IMR-90 (cell line): ENCODE measurements around the gene KPNA1. TPM values are rescaled to one million over a fixed set of nuclear protein-coding genes. Genes with fewer than 3 reads are reported as not detected.

Experiments used
- ATAC-seq: fragments of 200-7000 bp; cut with Tn5 transposase; 2 replicates; pipeline ENCODE4 v1.9.1; 2020; ENCODE audit warnings: low read depth, mild to moderate bottlenecking, moderate library complexity
- BruUV-seq: library from RNA; stranded (reverse); fragments of 400-500 nt; replicated peaks from 2 replicates; lab custom pipeline; 2021; lab: Mats Ljungman, UMichigan
- CTCF ChIA-PET: fragments of 300-600 bp; formaldehyde crosslinking; extraction: SDS; loops from one replicate; lab custom pipeline; 2021; ENCODE audit warnings: antibody characterized with exemption; lab: Yijun Ruan, JAX
- POLR2A ChIA-PET: fragments of 300-600 bp; sonication (Branson Sonifier 250); formaldehyde crosslinking; loops from one replicate; lab custom pipeline; 2022; ENCODE audit warnings: antibody characterized with exemption; ENCODE audit not compliant: unreplicated experiment; lab: Charles Lee
- DNase-seq: peaks from one replicate; pipeline ENCODE4 v3.0.0; 2013
- H2AFZ ChIP-seq: replicated peaks from 2 replicates; pipeline ENCODE3; 2013; ENCODE audit warnings: low read length, mild to moderate bottlenecking; ENCODE audit not compliant: poor library complexity
- H2AK5ac ChIP-seq: 2 replicates; pipeline ENCODE4 v1.6.1; 2013; ENCODE audit warnings: low read depth, low read length, inconsistent platforms
- H2AK9ac ChIP-seq: replicated peaks from 2 replicates; pipeline ENCODE3; 2013; ENCODE audit warnings: mild to moderate bottlenecking, low read depth, low read length, moderate library complexity; ENCODE audit not compliant: poor library complexity
- H2BK120ac ChIP-seq: 2 replicates; pipeline ENCODE4 v1.6.1; 2013; ENCODE audit warnings: low read depth, low read length, inconsistent platforms
- H2BK15ac ChIP-seq: 3 replicates; pipeline ENCODE4 v1.6.1; 2013; ENCODE audit warnings: low read depth, low read length, inconsistent platforms
- H2BK20ac ChIP-seq: 2 replicates; pipeline ENCODE4 v1.6.1; 2013; ENCODE audit warnings: low read depth, mild to moderate bottlenecking, inconsistent platforms, low read length, moderate library complexity
- H2BK5ac ChIP-seq: 2 replicates; pipeline ENCODE4 v1.6.1; 2013; ENCODE audit warnings: mild to moderate bottlenecking, low read depth, low read length, inconsistent platforms; ENCODE audit not compliant: poor library complexity, severe bottlenecking
- H3K14ac ChIP-seq: replicated peaks from 2 replicates; pipeline ENCODE4 v1.6.1; 2013; ENCODE audit warnings: low read depth, low read length, inconsistent platforms
- H3K18ac ChIP-seq: 2 replicates; pipeline ENCODE4 v1.6.1; 2013; ENCODE audit warnings: low read depth, low read length, control low read depth
- H3K23ac ChIP-seq: 2 replicates; pipeline ENCODE4 v1.6.1; 2013; ENCODE audit warnings: low read depth, low read length, inconsistent platforms
- H3K27ac ChIP-seq: 2 replicates; pipeline ENCODE4 v1.5.1; 2013; ENCODE audit warnings: mild to moderate bottlenecking, control low read depth, low read length; ENCODE audit not compliant: insufficient read depth
- H3K27me3 ChIP-seq: 2 replicates; pipeline ENCODE4 v1.6.1; 2013; ENCODE audit warnings: low read length; ENCODE audit not compliant: control insufficient read depth, insufficient read depth
- H3K36me3 ChIP-seq: 2 replicates; pipeline ENCODE4 v1.6.1; 2013; ENCODE audit warnings: low read length, mixed read lengths; ENCODE audit not compliant: control insufficient read depth, insufficient read depth
- H3K4ac ChIP-seq: 2 replicates; pipeline ENCODE4 v1.6.1; 2013; ENCODE audit warnings: low read depth, low read length, inconsistent platforms
- H3K4me1 ChIP-seq: 2 replicates; pipeline ENCODE4 v1.6.1; 2013; ENCODE audit warnings: low read length, mixed read lengths; ENCODE audit not compliant: control insufficient read depth, insufficient read depth
- H3K4me2 ChIP-seq: 2 replicates; pipeline ENCODE4 v1.6.1; 2013; ENCODE audit warnings: low read depth, mild to moderate bottlenecking, control low read depth, low read length, moderate library complexity
- H3K4me3 ChIP-seq: 2 replicates; pipeline ENCODE4 v1.5.1; 2013; ENCODE audit warnings: low read depth, mild to moderate bottlenecking, control low read depth, low read length, moderate library complexity; ENCODE audit not compliant: insufficient read depth
- H3K56ac ChIP-seq: 2 replicates; pipeline ENCODE4 v1.6.1; 2013; ENCODE audit warnings: low read length, inconsistent platforms; ENCODE audit not compliant: insufficient read depth; ENCODE audit errors: extremely low read depth
- H3K79me1 ChIP-seq, 2 experiments: 2 replicates each; pipeline ENCODE4 v1.6.1; 2013; ENCODE audit warnings: low read length in 2 of 2, inconsistent platforms in 1 of 2, low read depth in 1 of 2
- H3K9ac ChIP-seq: 2 replicates; pipeline ENCODE4 v1.6.1; 2013; ENCODE audit warnings: low read depth, low read length, control low read depth
- H3K9me1 ChIP-seq: 2 replicates; pipeline ENCODE4 v1.6.1; 2013; ENCODE audit warnings: low read length, inconsistent platforms; ENCODE audit not compliant: insufficient read depth
- H3K9me3 ChIP-seq: 2 replicates; pipeline ENCODE4 v1.6.1; 2013; ENCODE audit warnings: low read length; ENCODE audit not compliant: control insufficient read depth, insufficient read depth
- H4K20me1 ChIP-seq: 2 replicates; pipeline ENCODE4 v1.6.1; 2013; ENCODE audit warnings: low read length, inconsistent platforms; ENCODE audit not compliant: insufficient read depth
- H4K5ac ChIP-seq: 2 replicates; pipeline ENCODE4 v1.6.1; 2013; ENCODE audit warnings: mild to moderate bottlenecking, low read depth, low read length, control low read depth
- H4K8ac ChIP-seq, 2 experiments: 2 replicates each; pipeline ENCODE4 v1.6.1; 2013; ENCODE audit warnings: low read depth in 2 of 2, low read length in 2 of 2, control low read depth in 1 of 2, inconsistent platforms in 1 of 2
- H4K91ac ChIP-seq: 2 replicates; pipeline ENCODE4 v1.6.1; 2013; ENCODE audit warnings: low read depth, low read length, inconsistent platforms; ENCODE audit not compliant: insufficient read depth
- BHLHE40 ChIP-seq: fragments of 150-350 bp; IDR thresholded peaks from 2 replicates; pipeline ENCODE4 v1.6.1; 2016; ENCODE audit warnings: mild to moderate bottlenecking, low read depth, low read length
- CEBPB ChIP-seq: IDR thresholded peaks from 2 replicates; pipeline ENCODE4 v1.6.1; 2012; ENCODE audit warnings: low read depth, low read length, improper control_type of control experiment
- CTCF ChIP-seq: conservative IDR thresholded peaks from 2 replicates; pipeline ENCODE4 v1.5.1; 2012; ENCODE audit warnings: mild to moderate bottlenecking, low read depth, low read length, improper control_type of control experiment
- ELK1 ChIP-seq: fragments of 150-350 bp; IDR thresholded peaks from 2 replicates; pipeline ENCODE4 v1.6.1; 2016; ENCODE audit warnings: low read depth, mild to moderate bottlenecking, low read length, moderate library complexity, borderline replicate concordance
- FOS ChIP-seq: fragments of 150-350 bp; IDR thresholded peaks from 2 replicates; pipeline ENCODE4 v1.6.1; 2016; ENCODE audit warnings: low read depth, low read length
- MAZ ChIP-seq: IDR thresholded peaks from 2 replicates; pipeline ENCODE4 v1.6.1; 2012; ENCODE audit warnings: low read depth, mild to moderate bottlenecking, low read length, improper control_type of control experiment, moderate library complexity, borderline replicate concordance
- MXI1 ChIP-seq: IDR thresholded peaks from 2 replicates; pipeline ENCODE4 v1.6.1; 2012; ENCODE audit warnings: low read depth, mild to moderate bottlenecking, low read length, moderate library complexity, borderline replicate concordance
- POLR2A ChIP-seq: IDR thresholded peaks from 2 replicates; pipeline ENCODE4 v1.6.1; 2012; ENCODE audit warnings: mild to moderate bottlenecking, low read depth, low read length
- RAD21 ChIP-seq: IDR thresholded peaks from 2 replicates; pipeline ENCODE4 v1.6.1; 2012; ENCODE audit warnings: low read length, improper control_type of control experiment
- RFX5 ChIP-seq: IDR thresholded peaks from 2 replicates; pipeline ENCODE4 v1.8.0; 2012; ENCODE audit warnings: low read depth, mild to moderate bottlenecking, low read length, moderate library complexity
- SMC3 ChIP-seq: fragments of 150-350 bp; IDR thresholded peaks from 2 replicates; pipeline ENCODE4 v1.6.1; 2016; ENCODE audit warnings: low read depth, mild to moderate bottlenecking, antibody characterized with exemption, low read length, moderate library complexity
- USF2 ChIP-seq: fragments of 150-350 bp; IDR thresholded peaks from 2 replicates; pipeline ENCODE4 v1.6.1; 2017; ENCODE audit warnings: mild to moderate bottlenecking, antibody characterized with exemption, low read length, low read depth
- WGBS, 2 experiments: methylation state at CpG; one replicate each; pipeline versions ENCODE4 v1.1.5 to v1.1.7; 2013; ENCODE audit warnings: missing lambda C conversion rate in 2 of 2; ENCODE audit not compliant: insufficient read length in 1 of 2; ENCODE audit errors: extremely low coverage in 2 of 2; 5-methylcytosine and 5-hydroxymethylcytosine counted together
- dilution Hi-C: fragments of 300-500 bp; cut with HindIII; formaldehyde crosslinking; loops from one replicate; pipeline ENCODE4 v1.14.3; 2018; ENCODE audit warnings: low sequenced_read_pairs; ENCODE audit not compliant: unreplicated experiment
- in situ Hi-C: fragments of 300-500 bp; cut with MboI; formaldehyde crosslinking; loops from 3 replicates; pipeline ENCODE4 v1.14.3; 2019; ENCODE audit warnings: low sequenced_read_pairs, inconsistent platforms, mixed read lengths
- intact Hi-C: fragments of 100-400 bp; cut with micrococcal nuclease; formaldehyde crosslinking; loops from 2 replicates; pipeline ENCODE4 v1.10.0; 2022
- polyA plus RNA-seq, 3 experiments: library from polyadenylated mRNA; depleted of rRNA; stranded (reverse); fragments of >200 nt; gene quantifications; 2 replicates each; pipeline ENCODE4 v1.2.3, GENCODE V29; 2012; ENCODE audit warnings: low replicate concordance in 1 of 3
- total RNA-seq: library from RNA; depleted of rRNA; stranded (reverse); fragments of >200 nt; gene quantifications from 2 replicates; pipeline ENCODE4 v1.2.3, GENCODE V29; 2012

Gene KPNA1
- total and polyA plus RNA-seq, 2 of the 4 experiments (the other 2 are of a cell fraction), result 30.6 to 112 TPM

GRCh38 chr3:122535964-122536631, 21.4 kb upstream of the KPNA1 start:
- dilution Hi-C loops, result no loop called here

More at GRCh38 chr3:122535964-122536631, 21.4 kb upstream of the KPNA1 start:
- H3K4me3 ChIP-seq, result no peak overlapping the region
- CTCF ChIA-PET, result no interaction called here
- in situ Hi-C loops, result no loop called here
- H2BK20ac ChIP-seq, result no peak overlapping the region
- no peak for ATAC-seq
- H2AK9ac ChIP-seq, result no peak overlapping the region
- no peak overlapping the region for H3K4me2 ChIP-seq
- no peak overlapping the region for H2AK5ac ChIP-seq
- H4K20me1 ChIP-seq, result no peaks in the 10 kb centered on the region
- H3K4ac ChIP-seq, result no peak overlapping the region
- H3K9ac ChIP-seq, result no peak overlapping the region
- H4K8ac ChIP-seq, result no peak overlapping the region
- no peak overlapping the region for H2AFZ ChIP-seq
- no peak for DNase-seq
- H2BK5ac ChIP-seq, result no peak overlapping the region
- no peaks in the 10 kb centered on the region for H3K27me3 ChIP-seq
- H3K18ac ChIP-seq, result no peak overlapping the region
- H3K9me1 ChIP-seq, result peaks cover 4% of the 10 kb centered on the region; the same call in 1 of the 2 replicates
- no peak overlapping the region for H4K91ac ChIP-seq
- no peak overlapping the region for H3K56ac ChIP-seq
- no peak overlapping the region for H2BK120ac ChIP-seq
- no TSS peak for BruUV-seq
- no peak overlapping the region for H3K23ac ChIP-seq
- no peak overlapping the region for H3K14ac ChIP-seq
- no peaks in the 10 kb centered on the region for H3K79me1 ChIP-seq
- POLR2A ChIA-PET, result no interaction called here
- H3K9me3 ChIP-seq, result no peaks in the 10 kb centered on the region
- WGBS, 2 experiments, result no CpG with 5 or more reads among the region's 6 CpGs
- no peak overlapping the region for H3K27ac ChIP-seq
- H3K36me3 ChIP-seq, result peaks cover 10% of the 10 kb centered on the region
- no peak overlapping the region for H4K5ac ChIP-seq
- no peak for TF ChIP-seq CTCF
- TF ChIP-seq SMC3, result no peak
- TF ChIP-seq POLR2A, result no peak
- no peak for TF ChIP-seq RAD21
- TF ChIP-seq RFX5, result no peak
- no peak for TF ChIP-seq BHLHE40
- TF ChIP-seq CEBPB, result no peak
- no peak for TF ChIP-seq FOS
- no peak for TF ChIP-seq MXI1
- no peak for TF ChIP-seq MAZ
- TF ChIP-seq ELK1, result no peak
- no peak for TF ChIP-seq USF2
- intact Hi-C loops, result no loop called here
- H3K4me1 ChIP-seq, result no peaks in the 10 kb centered on the region
- H2BK15ac ChIP-seq, result no peak overlapping the region
